ENCODE data around the gene PHYH.
"Not testable (repeated sequence)": the region's sequence is repeated elsewhere in the genome, so short reads cannot be mapped to it uniquely, and the experiment has no call there.

Gene PHYH

GRCh38 chr10:13247246-13247645, 52.6 kb downstream of the PHYH start:
- H3K4me3 ChIP-seq (ENCODE audit: insufficient read depth, low read length, poor library complexity, severe bottlenecking) = no peak overlapping the region
- H3K79me2 ChIP-seq (ENCODE audit: insufficient read depth, low read length) = no peaks in the 10 kb centered on the region
- TF ChIP-seq EZH2phosphoT487 (conservative IDR thresholded peaks at IDR 0.05; ENCODE audit: low read length) = no peak
- TF ChIP-seq, protein P1, sequence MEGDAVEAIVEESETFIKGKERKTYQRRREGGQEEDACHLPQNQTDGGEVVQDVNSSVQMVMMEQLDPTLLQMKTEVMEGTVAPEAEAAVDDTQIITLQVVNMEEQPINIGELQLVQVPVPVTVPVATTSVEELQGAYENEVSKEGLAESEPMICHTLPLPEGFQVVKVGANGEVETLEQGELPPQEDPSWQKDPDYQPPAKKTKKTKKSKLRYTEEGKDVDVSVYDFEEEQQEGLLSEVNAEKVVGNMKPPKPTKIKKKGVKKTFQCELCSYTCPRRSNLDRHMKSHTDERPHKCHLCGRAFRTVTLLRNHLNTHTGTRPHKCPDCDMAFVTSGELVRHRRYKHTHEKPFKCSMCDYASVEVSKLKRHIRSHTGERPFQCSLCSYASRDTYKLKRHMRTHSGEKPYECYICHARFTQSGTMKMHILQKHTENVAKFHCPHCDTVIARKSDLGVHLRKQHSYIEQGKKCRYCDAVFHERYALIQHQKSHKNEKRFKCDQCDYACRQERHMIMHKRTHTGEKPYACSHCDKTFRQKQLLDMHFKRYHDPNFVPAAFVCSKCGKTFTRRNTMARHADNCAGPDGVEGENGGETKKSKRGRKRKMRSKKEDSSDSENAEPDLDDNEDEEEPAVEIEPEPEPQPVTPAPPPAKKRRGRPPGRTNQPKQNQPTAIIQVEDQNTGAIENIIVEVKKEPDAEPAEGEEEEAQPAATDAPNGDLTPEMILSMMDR (IDR thresholded peaks at IDR 0.05; ENCODE audit: insufficient read depth, low read length, poor library complexity, severe bottlenecking) = no peak
- no peaks in the 10 kb centered on the region for H3K9me3 ChIP-seq (ENCODE audit: insufficient read depth, low read length)
- H3K9me2 ChIP-seq (replicated peaks; ENCODE audit: insufficient read depth, low read length) = no peaks in the 10 kb centered on the region
- no peak overlapping the region for H3K9ac ChIP-seq (ENCODE audit: low read length)
- H3K27me3 ChIP-seq (ENCODE audit: low read length) = no peaks in the 10 kb centered on the region
- H4K20me1 ChIP-seq (ENCODE audit: low read depth, low read length) = no peaks in the 10 kb centered on the region
- H3K4me2 ChIP-seq (ENCODE audit: low read depth, low read length, poor library complexity, severe bottlenecking) = no peak overlapping the region
- no peak overlapping the region for H3K27ac ChIP-seq (ENCODE audit: low read depth, low read length)
- no peak overlapping the region for H2AFZ ChIP-seq (ENCODE audit: low read depth, low read length, severe bottlenecking)
- H3F3A ChIP-seq (ENCODE audit: insufficient read depth) = no peaks in the 10 kb centered on the region
- no peaks in the 10 kb centered on the region for H3K36me3 ChIP-seq (ENCODE audit: low read length)

DNA sequence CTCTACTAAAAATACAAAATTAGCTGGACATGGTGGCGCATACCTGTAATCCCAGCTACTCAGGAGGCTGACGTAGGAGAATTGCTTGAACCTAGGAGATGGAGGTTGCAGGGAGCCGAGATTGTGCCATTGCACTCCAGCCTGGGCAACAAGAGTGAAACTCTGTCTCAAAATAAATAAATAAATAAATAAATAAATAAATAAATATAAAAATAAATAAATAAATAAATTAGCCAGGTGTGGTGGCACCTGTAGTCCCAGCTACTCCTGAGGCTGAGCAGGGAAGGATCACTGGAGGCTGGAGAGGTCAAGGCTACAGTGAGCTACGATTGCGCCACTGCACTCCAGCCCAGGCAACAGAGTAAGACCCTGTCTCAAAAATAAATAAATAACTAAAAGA, 57.6 kb downstream of the PHYH start:
- H3K79me2 ChIP-seq (ENCODE audit: insufficient read depth, low read length); H3K27ac ChIP-seq (ENCODE audit: low read depth, low read length); H3K9me3 ChIP-seq (ENCODE audit: insufficient read depth, low read length); H4K20me1 ChIP-seq (ENCODE audit: low read depth, low read length); H3K4me2 ChIP-seq (ENCODE audit: low read depth, low read length, poor library complexity, severe bottlenecking); H3F3A ChIP-seq (ENCODE audit: insufficient read depth); H3K36me3 ChIP-seq (ENCODE audit: low read length); H3K4me3 ChIP-seq (ENCODE audit: insufficient read depth, low read length, poor library complexity, severe bottlenecking); H3K27me3 ChIP-seq (ENCODE audit: low read length); H3K9me2 ChIP-seq (replicated peaks; ENCODE audit: insufficient read depth, low read length); H3K9ac ChIP-seq (ENCODE audit: low read length); H2AFZ ChIP-seq (ENCODE audit: low read depth, low read length, severe bottlenecking): not testable (repeated sequence)

- no peaks in the 10 kb centered on the region for H3F3A ChIP-seq (ENCODE audit: insufficient read depth)
- TF ChIP-seq, protein P1 (IDR thresholded peaks at IDR 0.05; ENCODE audit: insufficient read depth, low read length, poor library complexity, severe bottlenecking) = no peak
- no peak for TF ChIP-seq EZH2phosphoT487 (conservative IDR thresholded peaks at IDR 0.05; ENCODE audit: low read length)
- H3K9me2 ChIP-seq (replicated peaks; ENCODE audit: insufficient read depth, low read length) = no peaks in the 10 kb centered on the region
- no peaks in the 10 kb centered on the region for H3K27me3 ChIP-seq (ENCODE audit: low read length)
- no peaks in the 10 kb centered on the region for H4K20me1 ChIP-seq (ENCODE audit: low read depth, low read length)
- H2AFZ ChIP-seq (ENCODE audit: low read depth, low read length, severe bottlenecking) = no peak overlapping the region
- no peak overlapping the region for H3K4me2 ChIP-seq (ENCODE audit: low read depth, low read length, poor library complexity, severe bottlenecking)
- no peak overlapping the region for H3K9ac ChIP-seq (ENCODE audit: low read length)
- H3K9me3 ChIP-seq (ENCODE audit: insufficient read depth, low read length) = no peaks in the 10 kb centered on the region
- no peaks in the 10 kb centered on the region for H3K79me2 ChIP-seq (ENCODE audit: insufficient read depth, low read length)
- no peaks in the 10 kb centered on the region for H3K36me3 ChIP-seq (ENCODE audit: low read length)
- no peak overlapping the region for H3K4me3 ChIP-seq (ENCODE audit: insufficient read depth, low read length, poor library complexity, severe bottlenecking)
- H3K27ac ChIP-seq (ENCODE audit: low read depth, low read length) = no peak overlapping the region
These were observed 58.3 kb downstream of the PHYH start for GRCh38 chr10:13241613-13242012.

GRCh38 chr10:13239923-13240322, 59.9 kb downstream of the PHYH start:
- Histone ChIP-seq H4K20me1 (ENCODE audit: low read depth, low read length) (no peaks in the 10 kb centered on the region), H2AFZ (ENCODE audit: low read depth, low read length, severe bottlenecking) (no peak overlapping the region), H3F3A (ENCODE audit: insufficient read depth) (no peaks in the 10 kb centered on the region), H3K9ac (ENCODE audit: low read length) (no peak overlapping the region), H3K27ac (ENCODE audit: low read depth, low read length) (no peak overlapping the region), H3K4me2 (ENCODE audit: low read depth, low read length, poor library complexity, severe bottlenecking) (no peak overlapping the region), H3K36me3 (ENCODE audit: low read length) (no peaks in the 10 kb centered on the region), H3K27me3 (ENCODE audit: low read length) (no peaks in the 10 kb centered on the region), H3K9me3 (ENCODE audit: insufficient read depth, low read length) (no peaks in the 10 kb centered on the region), H3K79me2 (ENCODE audit: insufficient read depth, low read length) (no peaks in the 10 kb centered on the region), H3K9me2 (replicated peaks; ENCODE audit: insufficient read depth, low read length) (no peaks in the 10 kb centered on the region), H3K4me3 (ENCODE audit: insufficient read depth, low read length, poor library complexity, severe bottlenecking) (no peak overlapping the region)
- TF ChIP-seq, protein P1 (IDR thresholded peaks at IDR 0.05; ENCODE audit: insufficient read depth, low read length, poor library complexity, severe bottlenecking) = no peak
- no peak for TF ChIP-seq EZH2phosphoT487 (conservative IDR thresholded peaks at IDR 0.05; ENCODE audit: low read length)
